Retinal pigment epithelial cell (primary cell): ENCODE results near the gene MESP1.

Source experiments
- DNase-seq: peaks from one replicate; pipeline ENCODE4 v3.0.0-alpha.2; 2010; ENCODE audit warnings: low read depth
- H3K4me3 ChIP-seq: 2 replicates; pipeline ENCODE4 v1.5.1; 2011; ENCODE audit warnings: mild to moderate bottlenecking, low read length, control low read depth, moderate library complexity
- TF ChIP-seq, protein P1 (sequence below): conservative IDR thresholded peaks from 2 replicates; pipeline ENCODE4 v1.5.1; 2011; ENCODE audit warnings: low read depth, low read length, control low read depth, inconsistent platforms

MESP1 gene

GRCh38 chr15:89778861-89779260 is 27.8 kb upstream of the MESP1 start:
- no peak overlapping the region for H3K4me3 ChIP-seq
- TF ChIP-seq, protein P1, sequence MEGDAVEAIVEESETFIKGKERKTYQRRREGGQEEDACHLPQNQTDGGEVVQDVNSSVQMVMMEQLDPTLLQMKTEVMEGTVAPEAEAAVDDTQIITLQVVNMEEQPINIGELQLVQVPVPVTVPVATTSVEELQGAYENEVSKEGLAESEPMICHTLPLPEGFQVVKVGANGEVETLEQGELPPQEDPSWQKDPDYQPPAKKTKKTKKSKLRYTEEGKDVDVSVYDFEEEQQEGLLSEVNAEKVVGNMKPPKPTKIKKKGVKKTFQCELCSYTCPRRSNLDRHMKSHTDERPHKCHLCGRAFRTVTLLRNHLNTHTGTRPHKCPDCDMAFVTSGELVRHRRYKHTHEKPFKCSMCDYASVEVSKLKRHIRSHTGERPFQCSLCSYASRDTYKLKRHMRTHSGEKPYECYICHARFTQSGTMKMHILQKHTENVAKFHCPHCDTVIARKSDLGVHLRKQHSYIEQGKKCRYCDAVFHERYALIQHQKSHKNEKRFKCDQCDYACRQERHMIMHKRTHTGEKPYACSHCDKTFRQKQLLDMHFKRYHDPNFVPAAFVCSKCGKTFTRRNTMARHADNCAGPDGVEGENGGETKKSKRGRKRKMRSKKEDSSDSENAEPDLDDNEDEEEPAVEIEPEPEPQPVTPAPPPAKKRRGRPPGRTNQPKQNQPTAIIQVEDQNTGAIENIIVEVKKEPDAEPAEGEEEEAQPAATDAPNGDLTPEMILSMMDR: no peak
- DNase-seq: no peak

DNA sequence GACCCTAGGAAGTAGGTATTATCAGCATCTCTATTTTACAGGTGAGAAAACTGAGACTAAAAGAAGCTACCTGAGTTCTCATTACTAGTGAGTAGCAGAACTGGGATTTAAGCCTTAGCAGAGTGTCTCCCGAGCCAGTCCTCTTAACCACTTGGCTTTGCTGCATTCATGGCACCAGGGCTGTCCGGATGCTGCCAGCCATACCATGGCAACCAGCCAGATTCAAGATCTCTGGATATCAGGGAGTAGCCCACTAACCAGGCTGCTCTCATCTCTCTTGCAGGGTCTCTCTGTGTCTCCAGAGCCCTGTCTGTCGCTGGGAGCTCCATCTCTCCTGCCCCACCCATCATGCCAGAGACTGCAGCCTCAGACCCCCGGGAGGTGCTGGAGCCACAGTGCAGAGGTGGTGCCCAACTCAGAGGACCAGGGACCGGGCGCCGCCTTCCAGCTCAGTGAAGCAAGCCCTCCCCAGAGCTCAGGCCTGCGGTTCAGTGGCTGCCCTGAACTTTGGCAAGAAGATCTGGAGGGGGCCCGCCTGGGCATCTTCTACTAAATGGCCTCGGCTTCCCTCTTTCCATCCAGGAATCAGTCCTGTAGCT is 26.8 kb upstream of the MESP1 start:
- no peak for DNase-seq
- TF ChIP-seq, protein P1: no peak
- H3K4me3 ChIP-seq: no peak overlapping the region

DNA sequence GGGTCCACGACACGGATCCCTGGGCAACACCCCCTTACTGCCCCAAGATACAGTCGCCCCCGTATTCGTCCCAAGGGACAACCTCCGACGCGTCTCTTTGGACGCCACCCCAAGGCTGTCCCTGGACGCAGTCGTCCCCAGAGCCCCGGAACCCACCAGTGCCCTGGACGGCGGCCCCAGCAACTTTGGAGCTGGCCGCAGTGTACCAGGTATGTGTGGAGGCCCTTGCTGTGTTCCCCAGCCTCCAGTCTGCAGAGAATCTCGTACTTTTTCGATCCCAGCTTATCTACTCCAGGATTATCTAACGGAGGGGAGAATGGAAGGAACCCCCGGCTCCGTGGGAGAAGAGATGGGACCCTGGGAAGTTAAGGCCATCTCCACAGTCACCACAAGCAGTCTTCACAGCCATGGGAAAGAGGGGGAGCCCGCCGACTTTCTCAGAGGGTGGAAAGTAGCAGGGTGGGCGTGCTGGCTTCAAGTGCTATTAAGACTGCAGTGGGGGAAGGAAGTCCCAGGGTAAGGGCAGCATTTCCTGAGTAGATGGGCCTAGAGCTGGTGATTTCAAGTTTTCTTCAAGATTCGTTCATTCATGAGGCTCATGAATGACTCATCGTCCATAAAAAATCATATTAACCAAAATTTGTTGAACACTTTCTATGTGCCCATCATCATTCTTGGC is 26.2 kb upstream of the MESP1 start:
- no peak overlapping the region for H3K4me3 ChIP-seq
- TF ChIP-seq, protein P1: no peak
- DNase-seq: no peak

GRCh38 chr15:89776274-89777072 is 25.4 kb upstream of the MESP1 start, which contains the start of gene MESP2:
Gene MESP2, plus strand, starts transcription at chr15:89776332. Its CDS starts 26 bp downstream, at chr15:89776358.
- DNase-seq: no peak
- TF ChIP-seq, protein P1: peak; percentile 38
- H3K4me3 ChIP-seq: peak within 1 kb of the TSS; percentile 17

DNA sequence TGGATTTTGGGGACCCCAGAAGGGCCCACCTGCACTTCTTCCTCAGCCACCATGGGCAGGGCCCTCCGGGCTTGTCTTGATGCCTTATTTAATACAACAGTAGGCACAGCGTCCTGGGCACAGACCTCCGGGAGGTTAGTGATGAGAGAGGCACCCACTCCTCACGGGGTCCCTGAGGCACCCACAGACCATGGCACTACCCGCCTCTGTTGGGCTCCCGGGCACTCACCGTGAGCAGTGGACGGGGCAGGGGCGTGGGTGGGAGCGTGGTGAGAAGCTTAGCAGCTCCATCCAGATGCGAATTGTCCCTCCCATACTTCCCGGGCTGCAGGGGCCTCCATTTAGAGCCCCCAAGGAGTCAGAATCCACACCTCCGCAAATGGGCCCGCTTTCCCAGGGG is 24.8 kb upstream of the MESP1 start:
- H3K4me3 ChIP-seq: no peak overlapping the region
- no peak for DNase-seq
- TF ChIP-seq, protein P1: no peak

DNA sequence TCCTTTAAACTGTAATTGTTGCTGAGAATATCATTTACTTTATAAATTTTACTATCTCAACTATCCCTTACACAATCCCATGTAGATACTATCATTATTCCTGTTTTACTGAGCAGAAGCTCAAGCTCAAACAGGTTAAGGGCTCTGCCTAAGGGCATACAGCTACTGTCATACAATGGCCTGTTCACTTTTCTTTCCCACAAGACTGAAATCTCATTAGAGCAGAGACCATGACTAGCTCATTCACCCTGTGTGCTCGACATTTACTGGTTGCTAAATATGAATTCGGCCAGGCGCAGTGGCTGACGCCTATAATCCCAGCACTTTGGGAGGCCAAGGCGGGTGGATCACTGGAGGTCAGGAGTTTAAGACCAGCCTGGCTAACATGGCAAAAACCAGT is 23.4 kb upstream of the MESP1 start:
- H3K4me3 ChIP-seq: no peak overlapping the region
- TF ChIP-seq, protein P1: no peak
- no peak for DNase-seq
